Right atrium auricular region (tissue), 2 donors: ENCODE measurements around the gene SPPL2B. TPM values are rescaled to one million over a fixed set of nuclear protein-coding genes. Genes with fewer than 3 reads are reported as not detected.

Experiments used
- DNase-seq: peaks from one replicate; pipeline ENCODE4 v3.0.0-alpha.2; 2019; ENCODE audit warnings: low spot score
- H3K27ac ChIP-seq, 2 donors: fragments of 200-600 bp; sonication (generic); 1 replicate in 1 of 2; 2 replicates in 1 of 2; pipeline ENCODE4 v1.5.1; 2016 to 2019
- H3K27me3 ChIP-seq, 2 donors: fragments of 200-600 bp; sonication (generic); one replicate each; pipeline versions ENCODE4 v1.5.1 to v1.6.0; 2017 to 2019
- H3K36me3 ChIP-seq: fragments of 200-600 bp; sonication (generic); one replicate; pipeline ENCODE4 v1.5.1; 2016
- H3K4me1 ChIP-seq, 2 donors: fragments of 200-600 bp; sonication (generic); one replicate each; pipeline versions ENCODE4 v1.5.1 to v1.6.0; 2017 to 2019
- H3K4me3 ChIP-seq, 2 donors: fragments of 200-600 bp; sonication (generic); 1 replicate in 1 of 2; 2 replicates in 1 of 2; pipeline ENCODE4 v1.5.1; 2017 to 2019; ENCODE audit warnings: mild to moderate bottlenecking in 1 of 2, moderate library complexity in 1 of 2
- H3K9me3 ChIP-seq, 2 donors: fragments of 200-600 bp; sonication (generic); one replicate each; pipeline ENCODE4 v1.5.1; 2019
- CTCF ChIP-seq, 2 donors: fragments of 200-600 bp; sonication (generic); IDR thresholded peaks; one replicate each; pipeline ENCODE4 v1.5.1; 2019; ENCODE audit warnings: antibody characterized with exemption in 2 of 2
- total RNA-seq, 2 donors: library from RNA; depleted of rRNA; stranded (reverse); fragments of >200 nt; gene quantifications; one replicate each; pipeline ENCODE4 v1.1.0, GENCODE V29; 2016

Gene SPPL2B
- total RNA-seq, 2 donors from 2014 or later, result 16.7 to 19.8 TPM

DNA sequence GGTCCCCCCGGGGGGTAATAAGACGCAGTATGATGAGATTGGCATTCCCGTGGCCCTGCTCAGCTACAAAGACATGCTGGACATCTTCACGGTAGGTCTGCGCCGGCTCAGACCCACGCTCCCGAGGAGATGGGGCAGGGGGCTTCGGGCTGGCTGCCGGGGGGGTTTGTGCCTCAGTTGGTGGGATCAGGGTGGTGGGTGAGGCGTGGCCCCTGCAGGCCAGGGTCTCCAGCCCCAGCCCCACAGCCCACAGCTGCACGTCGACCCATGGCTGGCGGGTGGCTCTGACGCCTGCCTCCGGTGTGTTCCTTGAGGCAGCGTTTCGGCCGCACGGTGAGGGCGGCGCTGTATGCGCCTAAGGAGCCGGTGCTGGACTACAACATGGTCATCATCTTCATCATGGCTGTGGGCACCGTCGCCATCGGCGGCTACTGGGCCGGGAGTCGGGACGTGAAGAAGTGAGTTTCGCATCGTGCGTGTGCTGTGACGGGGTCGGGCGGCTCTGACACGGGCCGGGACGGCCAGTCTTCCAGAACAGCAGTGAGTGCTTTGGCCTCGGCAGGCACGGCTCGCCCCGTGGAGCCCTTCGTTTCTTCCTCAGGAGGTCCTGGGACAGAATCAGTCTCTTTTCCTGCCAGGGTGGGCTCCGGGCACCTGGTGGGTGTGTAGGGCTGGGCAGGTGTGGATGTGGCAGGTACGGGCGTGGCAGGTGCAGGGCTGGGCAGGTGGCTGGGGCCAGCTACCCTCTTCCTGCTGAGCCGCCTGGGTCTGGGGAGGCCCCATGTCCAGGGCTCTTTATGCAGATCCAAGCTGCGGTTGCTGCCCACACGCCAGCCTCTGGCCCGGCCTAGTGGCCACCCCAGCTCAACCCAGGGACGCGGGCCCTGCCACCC lies 10.5 kb downstream of the SPPL2B start:
- Histone ChIP-seq H3K9me3 (no peaks in the 10 kb centered on the region), H3K36me3 (peaks cover 7% of the 10 kb centered on the region)

GRCh38 chr19:2339644-2340310 lies 11.3 kb downstream of the SPPL2B start:
- Histone ChIP-seq H3K9me3 (no peaks in the 10 kb centered on the region), H3K36me3 (peaks cover 7% of the 10 kb centered on the region), H3K4me1 (no peaks in the 10 kb centered on the region), H3K27me3 (no peaks in the 10 kb centered on the region), H3K27ac (no peak overlapping the region), H3K4me3 (no peak overlapping the region)
- TF ChIP-seq CTCF (IDR thresholded peaks at IDR 0.05), result no peak
- no peak for DNase-seq

More for the DNA sequence above, 10.5 kb downstream of the SPPL2B start:
- Histone ChIP-seq H3K27me3 (no peaks in the 10 kb centered on the region), H3K4me3 (no peak overlapping the region), H3K27ac (no peak overlapping the region), H3K4me1 (peaks cover 0 to under 1% of the 10 kb centered on the region in 2 donors)
- TF ChIP-seq CTCF (IDR thresholded peaks at IDR 0.05), result no peak
- DNase-seq, result no peak

GRCh38 chr19:2340496-2341243 lies 12.2 kb downstream of the SPPL2B start:
- DNase-seq, result no peak
- Histone ChIP-seq H3K36me3 (peaks cover 7% of the 10 kb centered on the region), H3K27me3 (no peaks in the 10 kb centered on the region), H3K4me3 (no peak overlapping the region), H3K9me3 (no peaks in the 10 kb centered on the region), H3K4me1 (no peaks in the 10 kb centered on the region), H3K27ac (no peak overlapping the region)
- no peak for TF ChIP-seq CTCF (IDR thresholded peaks at IDR 0.05)

DNA sequence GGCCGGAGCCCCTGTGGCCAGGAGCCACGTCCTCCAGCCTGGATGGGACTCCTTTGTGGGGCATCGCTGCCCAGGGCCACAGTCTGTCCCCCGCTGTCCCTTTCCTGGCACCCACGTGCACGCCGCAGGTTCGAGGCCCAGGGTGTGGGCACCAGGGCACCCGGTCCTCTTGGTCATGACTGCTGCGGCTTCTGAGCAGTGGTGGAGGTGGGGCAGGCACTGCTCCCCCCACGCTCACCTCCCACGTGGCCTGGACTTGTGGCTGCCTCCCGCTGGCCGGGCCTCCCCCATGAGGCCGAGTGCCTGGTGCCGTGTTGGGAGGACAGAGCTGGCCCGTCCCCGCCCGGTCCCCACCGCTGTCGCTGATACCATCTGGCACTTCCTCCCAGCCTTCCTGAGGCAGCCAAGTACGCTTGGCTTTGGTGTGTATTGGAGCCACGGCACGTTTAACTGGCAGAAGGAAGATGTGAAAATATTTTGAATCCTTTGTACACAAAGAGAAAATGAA lies 12.8 kb downstream of the SPPL2B start:
- Histone ChIP-seq H3K9me3 (no peaks in the 10 kb centered on the region), H3K36me3 (peaks cover 7% of the 10 kb centered on the region), H3K4me3 (no peak overlapping the region), H3K27me3 (no peaks in the 10 kb centered on the region), H3K27ac (no peak overlapping the region), H3K4me1 (no peaks in the 10 kb centered on the region)
- no peak for DNase-seq
- no peak for TF ChIP-seq CTCF (IDR thresholded peaks at IDR 0.05)

GRCh38 chr19:2341982-2342381 lies 13.5 kb downstream of the SPPL2B start:
- no peak overlapping the region for H3K27ac ChIP-seq
- no peaks in the 10 kb centered on the region for H3K27me3 ChIP-seq
- TF ChIP-seq CTCF (IDR thresholded peaks at IDR 0.05), result no peak
- H3K4me1 ChIP-seq, result no peaks in the 10 kb centered on the region
- DNase-seq, result no peak
- peaks cover 7% of the 10 kb centered on the region for H3K36me3 ChIP-seq
- no peak overlapping the region for H3K4me3 ChIP-seq
- H3K9me3 ChIP-seq, result no peaks in the 10 kb centered on the region
